ENCODE results near the gene ZNF565.
"Not testable (repeated sequence)": the region's sequence is repeated elsewhere in the genome, so short reads cannot be mapped to it uniquely, and the experiment has no call there.

Gene ZNF565

GRCh38 chr19:36210497-36210896 is 4.0 kb downstream of the ZNF565 start:
- DNase-seq: no peak

- DNase-seq: no peak
These were observed 5.1 kb downstream of the ZNF565 start for GRCh38 chr19:36209372-36209771.

- no peak for DNase-seq
These were observed 6.7 kb downstream of the ZNF565 start for GRCh38 chr19:36207605-36208252.

GRCh38 chr19:36203293-36203692 is 11.2 kb downstream of the ZNF565 start:
- no peak for DNase-seq

- DNase-seq: no peak
These were observed 12.8 kb downstream of the ZNF565 start for GRCh38 chr19:36201684-36202083.

GRCh38 chr19:36198119-36198518 is 16.3 kb downstream of the ZNF565 start:
- no peak for DNase-seq

- no peak for DNase-seq
These were observed 18.2 kb downstream of the ZNF565 start for GRCh38 chr19:36196249-36196648.

GRCh38 chr19:36186722-36187121 is 27.7 kb downstream of the ZNF565 start:
- not testable (repeated sequence) for DNase-seq

GRCh38 chr19:36183245-36183628 is 31.2 kb downstream of the ZNF565 start:
- no peak for DNase-seq

- DNase-seq: no peak
These were observed 31.7 kb downstream of the ZNF565 start for GRCh38 chr19:36182612-36183244.

- not testable (repeated sequence) for DNase-seq
These were observed 35.4 kb downstream of the ZNF565 start for GRCh38 chr19:36179077-36179476.

GRCh38 chr19:36173846-36174245 is 40.6 kb downstream of the ZNF565 start:
- DNase-seq: not testable (repeated sequence)

- DNase-seq: no peak
These were observed 41.6 kb downstream of the ZNF565 start for GRCh38 chr19:36172852-36173251.

- DNase-seq: peak; percentile 44
These were observed 45.2 kb downstream of the ZNF565 start for GRCh38 chr19:36169084-36169760.

GRCh38 chr19:36163813-36164212 is 50.7 kb downstream of the ZNF565 start:
- DNase-seq: no peak

GRCh38 chr19:36160821-36161596 is 53.5 kb downstream of the ZNF565 start:
- no peak for DNase-seq

GRCh38 chr19:36153126-36153525 is 61.3 kb downstream of the ZNF565 start:
- no peak for DNase-seq

- no peak for DNase-seq
These were observed 61.9 kb downstream of the ZNF565 start, which contains the start of gene COX7A1 for GRCh38 chr19:36152352-36153091. Gene COX7A1 (minus strand): TSS chr19:36152447. CDS start chr19:36152407, 40 bp downstream.

- no peak for DNase-seq
These were observed 62.5 kb downstream of the ZNF565 start for GRCh38 chr19:36152019-36152351.

GRCh38 chr19:36151144-36152018 is 63.1 kb downstream of the ZNF565 start:
- DNase-seq: no peak

GRCh38 chr19:36150586-36150985 is 63.9 kb downstream of the ZNF565 start:
- DNase-seq: no peak
